Right cardiac atrium (tissue), 5 donors: Measurements from ENCODE around the gene AKT1S1. TPM values are rescaled to one million over a fixed set of nuclear protein-coding genes. Genes with fewer than 3 reads are reported as not detected.

ENCODE experiments used
- ATAC-seq, 2 donors: fragments of 200-7000 bp; cut with Tn5 transposase; one replicate each; pipeline versions ENCODE4 v1.8.0 to v1.9.1; 2020; ENCODE audit warnings: moderate library complexity in 2 of 2, mild to moderate bottlenecking in 1 of 2
- DNase-seq, 3 donors: peaks; one replicate each; pipeline ENCODE4 v3.0.0-alpha.2; 2020
- H3K27ac ChIP-seq: one replicate; pipeline ENCODE4 v1.5.1; 2013; ENCODE audit warnings: mild to moderate bottlenecking, low read length, control low read depth, moderate library complexity
- H3K27me3 ChIP-seq: one replicate; pipeline ENCODE4 v1.6.1; 2013; ENCODE audit not compliant: control insufficient read depth, insufficient read depth
- H3K4me1 ChIP-seq: one replicate; pipeline ENCODE4 v1.6.1; 2013; ENCODE audit warnings: low read length; ENCODE audit not compliant: control insufficient read depth, insufficient read depth
- H3K4me3 ChIP-seq: one replicate; pipeline ENCODE4 v1.5.1; 2013; ENCODE audit warnings: low read length, control low read depth
- H3K9me3 ChIP-seq: one replicate; pipeline ENCODE4 v1.6.1; 2013; ENCODE audit warnings: low read length; ENCODE audit not compliant: control insufficient read depth
- WGBS: extraction: QIAGEN DNeasy Blood & Tissue Kit; methylation state at CpG from one replicate; pipeline ENCODE4 v1.1.7; 2013; 5-methylcytosine and 5-hydroxymethylcytosine counted together
- intact Hi-C, 4 donors: fragments of 100-400 bp; cut with DNase I; formaldehyde crosslinking; loops; one replicate each; pipeline versions ENCODE4 v1.11.0 to v1.14.0; 2022 to 2023
- polyA plus RNA-seq: library from polyadenylated mRNA; stranded (reverse); fragments of 200-250 nt; gene quantifications from one replicate; pipeline ENCODE4 v1.2.3, GENCODE V29; 2013
- total RNA-seq, 4 donors: library from RNA; stranded (reverse); fragmentation: NEBNext Ultra II Directional; extraction: Animal tissue kit (Norgen Biotek cat#: 25700); gene quantifications; one replicate each; pipeline ENCODE4 v1.2.1, GENCODE V29; 2021
- donor health status: healthy with polysubstance abuse.
- donor health status: DM: no; HTN: yes; CAD: no.
- donor health status: DM: no; HTN: no; CAD: no.
- donor health status: DM: no; HTN: yes; CAD: no; lungs with severe emphysema.
- donor health status: DM: yes; HTN: yes; CAD: no.

Gene AKT1S1
- total and polyA plus RNA-seq, 5 donors = 32.4 to 40.2 (median 36.4) TPM

GRCh38 chr19:49872245-49873128 is 4.7 kb downstream of the AKT1S1 start:
- DNase-seq (peak in 2 of 3 donors; percentile 54 to 57), ATAC-seq (no peak)
- H3K4me3 ChIP-seq = no peak overlapping the region
- peaks cover 7% of the 10 kb centered on the region for H3K4me1 ChIP-seq
- intact Hi-C loops = no loop called here
- H3K9me3 ChIP-seq = no peaks in the 10 kb centered on the region
- no peak overlapping the region for H3K27ac ChIP-seq
- no peaks in the 10 kb centered on the region for H3K27me3 ChIP-seq
- WGBS = 83% methylated on average over 27 of the region's 27 CpGs

- Histone ChIP-seq H3K27ac (no peak overlapping the region), H3K4me1 (peaks cover 7% of the 10 kb centered on the region), H3K9me3 (no peaks in the 10 kb centered on the region), H3K4me3 (no peak overlapping the region), H3K27me3 (no peaks in the 10 kb centered on the region)
- intact Hi-C loops = no loop called here
- ATAC-seq (no peak), DNase-seq (peak in 2 of 3 donors; percentile 55 to 56)
- 90% methylated on average over 17 of the region's 17 CpGs for WGBS
These were observed 5.7 kb downstream of the AKT1S1 start for GRCh38 chr19:49871349-49871985.

DNA sequence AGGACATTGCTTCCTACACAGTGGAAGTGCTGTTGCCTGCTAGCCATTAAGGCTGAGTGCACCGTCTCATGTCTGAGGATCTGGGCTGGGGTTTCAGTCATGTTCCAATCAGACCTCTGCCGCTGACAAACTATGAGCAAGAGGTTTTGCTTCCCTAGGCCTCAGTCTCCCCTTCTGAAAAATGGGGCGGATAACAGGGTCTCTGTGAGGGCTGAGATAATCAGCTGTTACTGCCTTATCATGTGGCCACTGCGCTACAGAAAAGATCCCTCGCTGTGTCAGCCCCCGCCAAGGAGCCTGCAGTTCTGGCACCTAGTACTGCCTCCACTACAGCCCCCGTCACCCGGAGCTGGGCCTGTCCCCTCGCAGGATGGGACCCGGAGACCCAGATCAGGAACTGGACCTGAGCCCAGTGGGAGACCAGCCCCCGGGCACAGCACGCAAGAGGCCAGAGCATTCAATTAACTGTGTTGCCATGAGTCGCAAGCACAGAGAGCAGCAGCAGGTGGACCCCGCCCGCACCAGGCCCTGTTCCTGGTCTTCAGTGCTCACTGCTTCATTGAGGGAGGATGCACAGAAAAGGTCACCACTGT is 6.8 kb downstream of the AKT1S1 start:
- Histone ChIP-seq H3K9me3 (no peaks in the 10 kb centered on the region), H3K4me1 (peaks cover 3% of the 10 kb centered on the region), H3K4me3 (no peak overlapping the region), H3K27ac (peak overlapping the region; percentile 86), H3K27me3 (no peaks in the 10 kb centered on the region)
- WGBS = 62% methylated on average over 15 of the region's 15 CpGs
- intact Hi-C loops = no loop called here
- DNase-seq (peak; percentile 35 to 76 (median 66)), ATAC-seq (no peak)

- DNase-seq (peak; percentile 94 to 98 (median 98)), ATAC-seq (peak; percentile 84 to 86)
- Histone ChIP-seq H3K4me1 (peaks cover 4% of the 10 kb centered on the region), H3K9me3 (no peaks in the 10 kb centered on the region), H3K4me3 (peak overlapping the region; percentile 32), H3K27ac (peak overlapping the region; percentile 86), H3K27me3 (no peaks in the 10 kb centered on the region)
- WGBS = under 1% methylated on average over 67 of the region's 67 CpGs
- intact Hi-C loops = loop anchor here in 3 of 4 donors (5.0 to 10.0 kb wide), 2 partner anchors 52 to 55 kb away; partner anchors contain the start of genes MED25 (in 3 of the 3) and FUZ (in 2 of the 3)
These were observed 7.5 kb downstream of the AKT1S1 start for GRCh38 chr19:49869484-49870308.

DNA sequence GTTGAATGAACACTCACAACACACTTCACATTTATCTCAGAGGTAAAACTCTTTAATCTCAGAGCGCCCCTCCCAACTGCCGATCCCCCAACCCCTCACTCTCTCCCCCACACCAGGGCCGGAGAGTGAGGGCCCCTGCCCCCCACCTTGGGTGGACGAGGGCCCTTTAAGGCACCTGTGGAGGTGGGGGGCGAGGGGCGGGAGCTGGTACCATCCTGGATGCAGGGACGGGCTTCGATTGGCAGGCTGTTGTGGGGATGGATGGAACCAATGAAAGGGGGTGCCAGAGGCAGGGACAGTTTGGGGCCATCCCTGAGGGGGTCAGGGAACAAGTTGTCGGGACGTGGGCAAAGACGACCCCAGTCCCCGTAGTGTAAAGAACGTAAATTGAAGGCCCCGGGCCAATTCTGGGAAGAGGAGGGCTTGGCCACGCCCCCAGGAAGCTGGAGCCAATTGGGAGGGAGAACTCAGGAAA is 8.1 kb downstream of the AKT1S1 start:
- intact Hi-C loops = loop anchor here in 3 of 4 donors (5.0 to 10.0 kb wide), 2 partner anchors 52 to 54 kb away; partner anchors contain the start of genes MED25 (in 3 of the 3) and FUZ (in 2 of the 3)
- peak overlapping the region; percentile 15 for H3K4me3 ChIP-seq
- H3K4me1 ChIP-seq = peaks cover 4% of the 10 kb centered on the region

DNA sequence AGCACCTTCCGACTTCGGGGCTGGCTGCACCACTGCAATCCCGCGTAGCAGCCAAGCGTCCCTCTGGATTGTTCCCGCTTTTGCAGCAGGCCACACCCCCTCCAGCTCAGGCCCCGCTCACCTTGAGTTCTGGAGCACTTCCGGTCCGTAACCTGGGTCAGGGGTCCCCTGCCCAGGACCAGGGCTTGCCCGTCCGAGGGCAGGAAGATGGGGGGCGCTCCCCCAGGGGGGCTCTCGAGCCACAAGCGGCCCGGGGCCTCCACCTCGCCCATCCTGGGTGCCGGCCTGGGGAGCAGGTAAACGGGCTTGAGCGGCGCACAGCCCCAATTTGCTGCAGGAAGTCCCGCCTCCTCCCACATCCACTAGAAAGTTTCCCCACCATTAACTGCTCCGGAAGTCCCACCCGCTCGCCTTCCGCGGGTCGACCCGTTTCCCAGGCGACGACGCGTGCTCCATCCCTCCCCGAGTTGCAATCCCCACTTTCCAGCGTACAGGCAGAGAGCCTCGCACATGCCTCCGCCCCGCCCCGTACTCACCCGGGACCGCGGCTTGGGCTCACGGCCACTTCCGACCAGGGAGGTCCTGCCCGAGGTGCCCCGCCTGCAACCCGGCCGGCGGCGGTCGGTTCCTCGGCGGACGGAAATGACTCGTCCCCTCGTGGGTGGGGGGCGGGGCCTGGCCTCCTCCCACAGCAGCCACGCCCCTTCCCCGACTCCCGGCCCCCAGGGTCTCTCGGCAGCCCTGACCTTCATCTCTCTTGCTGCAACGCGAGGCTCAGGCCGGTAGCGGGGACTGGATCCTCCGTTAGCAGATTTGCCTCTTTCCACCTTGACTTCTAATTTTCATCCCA is 10.0 kb downstream of the AKT1S1 start, which contains the start of gene PNKP:
PNKP (minus strand) TSS at position 644 of the 850 bp plus-strand sequence; CDS start at position 272, 372 bp downstream.
- peaks cover 4% of the 10 kb centered on the region for H3K4me1 ChIP-seq
- under 1% methylated on average over 65 of the region's 65 CpGs for WGBS
- intact Hi-C loops = loop anchor here in 3 of 4 donors (5.0 to 10.0 kb wide), 2 partner anchors 50 to 52 kb away; partner anchors contain the start of genes MED25 (in 3 of the 3) and FUZ (in 2 of the 3)
- peak within 1 kb of the TSS; percentile 48 for H3K27ac ChIP-seq
- peak; percentile 95 to 97 (median 96) for DNase-seq
- peak within 1 kb of the TSS; percentile 70 for H3K4me3 ChIP-seq
- no peaks in the 10 kb centered on the region for H3K9me3 ChIP-seq
- H3K27me3 ChIP-seq = no peaks in the 10 kb centered on the region
- peak; percentile 64 to 69 for ATAC-seq

More for the DNA sequence above, 8.1 kb downstream of the AKT1S1 start:
- Histone ChIP-seq H3K9me3 (no peaks in the 10 kb centered on the region), H3K27me3 (no peaks in the 10 kb centered on the region), H3K27ac (peak overlapping the region; percentile 69)
- ATAC-seq = peak; percentile 4 to 8
- WGBS = under 1% methylated on average over 15 of the region's 15 CpGs
- no peak for DNase-seq

- H3K4me1 ChIP-seq = peaks cover 2% of the 10 kb centered on the region
- DNase-seq (peak in 1 of 3 donors; percentile 12), ATAC-seq (no peak)
- WGBS = 89% methylated on average over 13 of the region's 13 CpGs
- intact Hi-C loops = loop anchor here in 3 of 4 donors (5.0 to 10.0 kb wide), 2 partner anchors 48 to 50 kb away; partner anchors contain the start of genes MED25 (in 3 of the 3) and FUZ (in 2 of the 3)
- H3K27ac ChIP-seq = no peak overlapping the region
- no peaks in the 10 kb centered on the region for H3K9me3 ChIP-seq
- no peaks in the 10 kb centered on the region for H3K27me3 ChIP-seq
- no peak overlapping the region for H3K4me3 ChIP-seq
These were observed 12.3 kb downstream of the AKT1S1 start for GRCh38 chr19:49864890-49865289.

GRCh38 chr19:49863935-49864320 is 13.2 kb downstream of the AKT1S1 start:
- intact Hi-C loops = loop anchor here in 2 of 4 donors (10.0 kb wide), 1 partner anchor 49 kb away; the partner anchor contains the start of genes FUZ (in 2 of the 2) and MED25 (in 2 of the 2)
- no peak overlapping the region for H3K27ac ChIP-seq
- H3K9me3 ChIP-seq = no peaks in the 10 kb centered on the region
- ATAC-seq = no peak
- peaks cover 2% of the 10 kb centered on the region for H3K4me1 ChIP-seq
- WGBS = 91% methylated on average over 17 of the region's 17 CpGs
- DNase-seq = peak; percentile 23 to 62 (median 54)
- no peak overlapping the region for H3K4me3 ChIP-seq
- H3K27me3 ChIP-seq = no peaks in the 10 kb centered on the region

- intact Hi-C loops = loop anchor here in 2 of 4 donors (10.0 kb wide), 1 partner anchor 49 kb away; the partner anchor contains the start of genes FUZ (in 2 of the 2) and MED25 (in 2 of the 2)
These were observed 13.8 kb downstream of the AKT1S1 start for GRCh38 chr19:49863254-49863934.

More at GRCh38 chr19:49863254-49863934, 13.8 kb downstream of the AKT1S1 start:
- ATAC-seq = no peak
- H3K27ac ChIP-seq = no peak overlapping the region
- H3K27me3 ChIP-seq = no peaks in the 10 kb centered on the region
- H3K4me3 ChIP-seq = no peak overlapping the region
- peak in 2 of 3 donors; percentile 22 to 40 for DNase-seq
- peaks cover 2% of the 10 kb centered on the region for H3K4me1 ChIP-seq
- WGBS = 93% methylated on average over 24 of the region's 24 CpGs
- H3K9me3 ChIP-seq = no peaks in the 10 kb centered on the region
